HL-60 (cell line): ENCODE results near the gene PBXIP1.

Source experiments
- CTCF ChIP-seq: IDR thresholded peaks from one replicate; pipeline ENCODE4 v1.5.1; 2011; ENCODE audit warnings: low read length, control low read depth, inconsistent platforms; ENCODE audit not compliant: insufficient read depth
- GABPA ChIP-seq: IDR thresholded peaks from 2 replicates; pipeline ENCODE4 v1.6.1; 2012; ENCODE audit warnings: low read depth

- no peak for TF ChIP-seq GABPA
- no peak for TF ChIP-seq CTCF
Measured at GRCh38 chr1:154934358-154934948, 21.4 kb downstream of the PBXIP1 start.
